Measurements from ENCODE around the gene TSHZ2.
A peak's percentile ranks its signal among the peaks of the same experiment; 100 is the strongest.
"Not testable (repeated sequence)": the region's sequence is repeated elsewhere in the genome, so short reads cannot be mapped to it uniquely, and the experiment has no call there.

The TSHZ2 gene

DNA sequence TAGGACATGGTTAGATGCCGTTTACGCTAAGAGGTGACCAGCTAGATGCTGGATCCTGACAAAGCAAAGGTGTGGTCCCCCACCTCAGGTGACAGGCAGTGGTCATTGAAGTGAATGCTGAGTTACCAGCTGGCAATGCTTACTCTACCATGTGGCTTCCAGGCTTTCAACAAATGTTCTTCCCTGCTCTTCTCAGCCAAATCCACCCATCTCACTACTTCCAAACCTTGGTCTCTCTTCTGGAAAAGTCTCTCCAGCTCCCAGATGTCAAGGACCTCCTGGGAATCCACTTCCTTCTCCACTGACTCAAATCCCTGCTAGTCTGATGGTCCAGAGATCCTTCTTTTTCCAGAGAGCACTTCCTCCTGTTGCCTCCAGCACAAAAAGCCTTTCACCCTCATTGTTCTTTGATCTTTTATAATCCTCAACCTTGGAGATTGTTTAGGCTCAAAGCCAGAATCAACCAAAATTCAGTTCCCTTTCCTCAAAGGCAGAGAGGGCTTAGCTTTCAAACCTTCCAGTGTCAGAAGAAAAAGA lies 393.4 kb downstream of the TSHZ2 start:
- DNase-seq: no peak

DNA sequence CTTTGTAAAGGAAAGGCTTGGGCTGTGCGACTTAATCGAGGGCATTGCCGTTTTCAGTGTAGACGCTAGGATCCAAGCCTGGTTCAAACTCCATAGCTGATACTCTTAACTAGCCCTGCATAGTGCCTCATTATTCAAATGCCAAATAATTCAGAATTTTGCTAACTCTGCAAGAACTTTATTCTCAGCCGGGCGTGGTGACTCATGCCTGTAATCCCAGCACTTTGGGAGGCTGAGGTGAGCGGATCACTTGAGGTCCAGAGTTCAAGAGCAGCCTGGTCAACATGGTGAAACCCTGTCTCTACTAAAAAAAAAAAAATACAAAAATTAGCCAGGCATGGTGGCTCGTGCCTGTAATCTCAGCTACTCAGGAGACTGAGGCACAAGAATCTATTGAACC lies 394.8 kb downstream of the TSHZ2 start:
- DNase-seq: not testable (repeated sequence)

DNA sequence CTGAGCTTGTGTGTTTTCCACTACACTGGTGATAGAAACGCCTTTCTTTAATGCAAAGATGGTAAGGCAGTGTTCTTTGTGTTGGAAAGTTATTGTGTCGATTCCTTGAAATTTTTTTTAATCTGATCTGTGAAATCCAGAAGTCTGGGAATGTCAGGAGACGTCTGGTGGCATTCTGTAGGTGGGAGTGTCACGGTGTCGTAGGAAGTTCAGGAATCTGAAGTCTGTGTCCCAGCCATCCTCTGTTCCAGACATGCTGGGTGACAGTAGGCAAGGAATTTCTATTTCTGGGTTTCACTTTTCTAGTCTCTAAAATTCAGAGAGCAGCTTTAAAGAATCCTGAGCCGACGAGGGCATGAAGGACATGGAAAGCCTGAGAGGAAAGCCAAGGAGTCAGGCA lies 397.7 kb downstream of the TSHZ2 start:
- DNase-seq: no peak

DNA sequence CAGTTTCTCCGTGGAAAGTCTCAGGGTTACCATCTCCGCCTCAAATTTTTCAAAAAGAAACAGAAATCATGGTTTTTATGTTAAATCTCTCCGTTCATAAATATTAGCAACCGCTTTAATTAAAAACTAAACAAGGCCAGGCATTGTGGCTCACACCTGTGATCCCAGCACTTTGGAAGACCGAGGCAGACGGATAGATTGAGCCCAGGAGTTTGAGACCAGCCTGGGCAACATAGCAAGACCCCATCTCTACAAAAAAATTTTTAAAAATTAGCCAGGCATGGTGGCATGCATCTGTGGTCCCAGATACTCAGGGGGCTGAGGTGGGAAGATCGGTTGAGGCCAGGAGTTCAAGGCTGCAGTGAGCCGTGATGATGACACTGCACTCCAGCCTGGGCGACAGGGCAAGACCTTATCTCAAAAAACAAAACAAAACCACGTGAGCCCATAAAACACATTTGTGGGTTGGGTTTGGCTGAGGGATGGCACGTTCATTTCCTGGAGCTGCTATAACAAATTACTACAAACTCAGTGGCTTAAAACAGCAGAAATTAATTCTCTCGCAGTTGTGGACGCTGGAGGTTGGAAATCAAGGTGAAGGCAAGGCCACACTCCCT lies 398.3 kb downstream of the TSHZ2 start:
- no peak for DNase-seq

DNA sequence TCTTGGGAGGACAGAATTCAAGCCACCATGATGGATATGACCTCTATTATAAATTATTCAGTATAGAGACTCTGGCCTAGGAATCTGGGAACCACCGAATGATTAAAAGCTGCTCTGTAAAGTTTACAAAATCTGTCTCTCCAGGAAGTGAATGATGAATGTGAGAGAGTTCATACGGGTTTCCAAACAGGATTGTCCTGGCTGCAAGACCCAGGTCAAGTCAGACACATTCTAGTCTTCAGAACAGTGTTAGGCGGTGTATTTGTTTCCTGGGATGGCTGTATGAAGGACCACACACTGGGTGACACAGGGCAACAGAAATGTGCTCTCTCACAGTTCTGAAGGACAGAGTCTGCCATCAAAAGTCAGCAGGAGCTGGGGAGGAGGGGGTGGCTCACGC lies 399.1 kb downstream of the TSHZ2 start:
- no peak for DNase-seq

DNA sequence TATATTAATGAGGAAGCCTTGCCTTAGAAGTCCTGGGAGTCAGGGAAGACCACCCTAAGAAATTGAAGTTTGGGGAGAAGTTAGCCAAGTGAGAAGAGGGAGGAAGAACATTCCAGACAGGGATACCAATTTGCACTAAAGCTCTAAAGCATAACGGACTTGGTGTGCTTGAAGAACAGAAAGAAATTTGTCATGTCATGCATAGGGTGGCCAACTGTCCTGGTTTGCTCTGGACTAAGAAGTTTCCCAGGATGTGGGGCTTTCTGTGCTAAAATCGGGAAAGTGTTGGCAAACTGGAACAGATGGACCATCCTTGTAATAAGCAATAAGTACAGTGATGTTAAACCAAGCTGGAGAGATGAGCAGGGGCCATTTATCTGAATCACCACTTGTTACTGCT lies 403.9 kb downstream of the TSHZ2 start:
- DNase-seq: no peak

DNA sequence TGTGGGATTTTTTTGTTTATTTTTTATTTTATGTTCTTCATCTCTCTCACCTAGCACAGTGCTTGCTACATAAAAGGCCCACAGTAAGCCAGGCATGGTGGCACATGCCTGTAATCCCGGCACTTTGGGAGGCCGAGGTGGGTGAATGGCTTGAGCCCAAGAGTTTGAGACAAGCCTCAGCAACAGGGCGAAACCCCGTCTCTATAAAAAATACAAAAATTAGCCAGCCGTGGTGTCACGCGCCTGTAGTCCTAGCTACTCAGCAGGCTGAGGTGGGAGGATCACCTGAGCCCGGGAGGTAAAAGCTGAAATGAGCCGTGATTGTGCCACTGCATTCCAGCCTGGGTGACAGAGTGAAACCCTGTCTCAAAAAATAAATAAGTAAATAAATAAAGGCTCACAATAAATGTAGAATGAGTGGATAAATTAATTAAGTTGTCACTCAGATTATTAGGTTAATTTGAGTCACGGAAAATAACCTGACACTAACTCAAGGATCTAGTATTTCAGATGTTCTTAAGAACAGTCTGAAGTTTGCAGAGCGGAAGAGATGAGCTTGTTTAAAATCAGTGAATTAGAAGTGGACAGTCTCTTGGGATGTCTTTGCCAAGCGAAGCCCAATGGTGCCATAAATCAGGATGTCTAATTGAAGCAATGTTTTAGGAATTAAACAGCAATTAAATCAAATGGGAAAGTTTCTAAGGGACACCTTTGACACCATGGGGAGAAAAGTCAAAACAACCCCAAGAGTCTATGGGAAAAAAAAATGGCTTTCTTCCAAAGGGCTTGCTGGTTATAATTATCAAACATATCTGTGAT lies 407.1 kb downstream of the TSHZ2 start:
- DNase-seq: no peak

DNA sequence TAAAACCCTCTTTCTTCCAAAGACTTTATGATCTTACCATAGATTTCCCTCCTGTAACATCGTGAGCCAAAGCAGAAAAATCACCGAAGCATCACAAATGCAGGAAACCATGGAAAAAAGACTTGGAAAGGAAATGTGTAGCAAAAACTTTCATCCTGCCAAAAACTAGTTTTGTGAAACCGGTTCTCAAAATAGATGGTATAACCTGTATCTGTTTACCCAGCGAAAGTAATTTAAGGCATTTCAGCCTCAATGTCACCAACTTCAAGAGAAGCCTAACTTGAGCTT lies 407.6 kb downstream of the TSHZ2 start:
- no peak for DNase-seq

DNA sequence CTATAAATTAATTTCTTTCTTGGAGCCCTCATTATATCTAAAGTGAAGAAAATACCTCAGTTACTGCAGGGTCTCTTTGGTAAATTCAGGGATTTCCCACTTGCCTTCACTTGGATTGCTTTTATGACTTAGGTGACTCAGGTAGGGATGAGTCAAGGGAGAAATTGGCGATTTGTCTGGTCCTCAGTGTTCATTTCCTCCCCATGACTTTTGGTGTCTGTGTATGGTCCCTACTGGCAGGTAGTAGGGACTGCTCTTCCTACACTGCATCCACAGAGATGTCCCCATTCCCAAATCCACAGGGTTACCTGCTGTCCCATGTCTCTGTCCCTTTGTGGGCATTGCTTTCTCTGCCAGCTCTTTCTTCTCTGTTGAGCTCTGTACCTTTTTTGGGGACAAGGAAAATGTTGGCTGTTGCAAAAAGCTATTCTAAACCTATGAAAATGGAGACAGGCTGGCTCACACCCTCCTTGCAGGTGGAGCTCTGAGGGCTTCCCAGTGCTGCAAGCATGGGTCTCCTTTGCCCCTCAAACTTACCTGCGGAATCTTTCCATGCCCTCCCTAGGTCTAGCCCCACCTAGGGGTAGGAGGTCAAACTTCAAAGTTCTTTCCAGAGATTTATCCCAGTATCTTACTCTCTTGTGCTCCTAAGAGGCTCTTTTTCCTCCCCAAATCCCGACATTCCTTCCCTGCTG lies 409.6 kb downstream of the TSHZ2 start:
- DNase-seq: no peak

DNA sequence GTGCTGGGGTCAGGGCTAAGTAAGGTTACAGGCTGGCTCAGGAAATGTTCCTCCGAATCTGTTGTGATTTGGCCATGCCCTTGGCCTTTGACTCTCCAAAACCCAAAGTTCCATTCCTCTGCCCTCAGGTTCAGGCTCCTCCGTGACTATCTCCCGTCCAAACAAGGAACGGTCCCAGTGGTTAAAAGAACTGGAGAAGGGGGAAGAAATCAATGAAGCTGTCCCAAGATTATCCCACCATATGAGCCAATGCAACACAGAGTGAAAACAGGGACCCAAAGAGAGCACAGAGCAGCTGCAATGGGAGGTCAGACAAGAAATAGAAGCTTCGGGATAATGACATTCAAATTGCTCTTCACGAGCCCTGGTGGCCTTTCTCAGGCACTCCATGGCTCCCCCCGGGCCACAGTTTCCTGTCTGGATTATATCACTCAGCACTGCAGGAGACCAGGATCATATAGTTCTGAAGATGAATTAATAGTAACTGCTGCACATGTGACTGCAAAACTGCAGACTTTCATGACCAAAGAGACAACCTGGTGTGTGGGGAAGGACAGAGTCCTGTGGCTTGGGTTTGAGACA lies 410.2 kb downstream of the TSHZ2 start:
- DNase-seq: no peak

DNA sequence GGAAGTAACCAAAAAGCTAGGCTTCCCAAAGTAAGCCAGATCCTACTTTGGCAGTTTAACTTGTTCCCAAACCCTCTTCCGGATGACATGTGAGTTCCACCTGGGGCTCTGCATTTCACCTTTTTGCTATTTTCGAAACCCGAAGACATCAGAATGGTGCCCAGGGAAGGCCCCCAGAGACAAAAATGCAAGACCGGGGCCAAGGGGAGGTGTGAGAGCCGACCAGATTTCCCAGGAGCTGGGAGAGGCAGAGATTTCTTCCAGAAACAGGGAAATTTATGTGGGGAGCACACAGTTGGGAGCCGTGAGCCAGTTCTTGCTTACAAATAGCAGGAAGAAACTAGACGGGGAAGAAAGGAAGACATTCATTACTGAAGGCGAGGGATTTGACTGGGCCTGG lies 411.8 kb downstream of the TSHZ2 start:
- no peak for DNase-seq

DNA sequence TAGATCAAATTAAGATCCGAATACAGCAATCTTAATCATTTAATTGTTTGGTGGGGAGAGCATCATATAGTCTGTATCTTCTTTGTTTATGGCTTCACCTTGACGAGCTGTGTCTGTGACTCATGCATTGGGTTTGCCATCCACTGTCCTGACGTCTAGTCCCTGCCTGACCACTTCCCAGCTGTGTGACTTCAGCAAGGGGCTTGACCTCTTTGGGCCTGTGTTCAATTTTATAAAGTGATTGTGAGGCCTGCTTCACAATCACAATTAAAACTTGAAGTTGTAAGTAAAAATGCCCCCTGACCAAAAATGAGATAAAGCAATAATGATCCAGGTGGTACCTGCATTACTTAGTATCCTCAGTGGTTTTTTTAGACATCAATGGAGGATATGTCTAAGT lies 412.2 kb downstream of the TSHZ2 start:
- no peak for DNase-seq

DNA sequence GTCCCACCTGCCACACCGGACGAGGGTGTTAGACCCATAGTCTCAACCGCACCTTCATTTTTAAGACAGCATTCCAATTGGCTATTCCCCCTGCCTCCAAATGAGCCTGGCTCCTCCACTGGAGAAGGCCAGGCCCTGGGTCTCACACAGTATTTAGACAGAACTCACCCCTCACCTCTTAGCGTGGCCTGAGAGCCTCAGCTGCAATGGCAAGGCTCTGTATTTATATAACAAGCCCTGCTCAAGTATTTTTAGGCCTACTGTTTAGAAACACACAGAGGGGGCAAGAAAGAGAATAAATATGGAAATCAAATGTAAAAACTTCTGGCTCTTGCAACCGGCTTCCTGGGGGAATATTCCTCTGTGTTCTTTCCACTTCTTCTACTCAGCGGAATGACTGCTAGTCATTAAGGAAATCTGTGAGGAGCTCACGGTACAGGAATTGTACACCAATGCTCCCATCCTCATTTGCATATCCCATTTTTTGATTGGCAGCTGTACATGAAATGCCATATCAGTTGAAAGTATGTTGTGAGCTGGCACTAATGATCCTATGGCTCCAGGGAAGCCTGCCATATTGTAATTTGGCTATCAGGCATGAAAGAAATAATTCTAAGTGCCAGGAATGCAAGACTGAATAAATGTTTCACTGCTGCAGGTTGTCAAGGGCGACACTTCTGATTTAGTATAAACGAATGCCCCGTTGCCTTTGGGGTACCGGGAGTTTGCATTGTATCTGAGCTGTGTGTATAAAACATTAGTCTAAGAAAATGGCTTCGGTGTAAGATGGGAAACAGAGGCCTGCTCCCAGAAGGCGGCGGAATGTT lies 414.0 kb downstream of the TSHZ2 start:
- DNase-seq: no peak

DNA sequence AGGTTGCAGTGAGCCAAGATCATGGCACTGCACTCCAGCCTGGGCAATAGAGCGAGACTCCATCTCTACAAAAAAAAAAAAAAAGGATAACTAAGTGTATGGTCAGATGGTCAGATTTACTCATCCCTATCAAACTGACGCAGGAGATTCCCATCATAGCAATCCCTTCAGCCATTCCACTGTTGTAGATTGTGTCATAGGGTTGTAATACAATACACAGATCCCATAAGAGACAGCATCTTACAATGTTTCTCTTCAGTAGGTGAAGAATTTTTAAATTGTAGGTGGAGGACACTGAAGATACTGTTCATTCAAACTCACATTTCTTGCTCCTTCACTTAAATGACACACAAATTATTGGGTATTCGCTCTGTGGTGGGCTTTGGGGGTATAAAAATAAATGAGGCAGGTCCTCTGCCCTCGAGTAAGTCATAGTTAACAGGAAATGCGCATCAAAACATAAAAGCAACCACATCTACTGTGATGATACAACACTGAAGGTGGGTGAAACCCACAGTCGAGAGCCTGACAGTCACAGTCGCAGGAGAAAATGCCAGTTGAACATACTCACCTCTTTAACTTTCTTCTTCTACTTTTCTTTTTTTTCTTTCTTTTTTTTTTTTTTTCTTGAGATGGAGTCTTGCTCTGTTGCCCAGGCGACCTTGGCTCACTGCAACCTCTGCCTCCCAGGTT lies 416.0 kb downstream of the TSHZ2 start:
- peak; percentile 35 for DNase-seq

DNA sequence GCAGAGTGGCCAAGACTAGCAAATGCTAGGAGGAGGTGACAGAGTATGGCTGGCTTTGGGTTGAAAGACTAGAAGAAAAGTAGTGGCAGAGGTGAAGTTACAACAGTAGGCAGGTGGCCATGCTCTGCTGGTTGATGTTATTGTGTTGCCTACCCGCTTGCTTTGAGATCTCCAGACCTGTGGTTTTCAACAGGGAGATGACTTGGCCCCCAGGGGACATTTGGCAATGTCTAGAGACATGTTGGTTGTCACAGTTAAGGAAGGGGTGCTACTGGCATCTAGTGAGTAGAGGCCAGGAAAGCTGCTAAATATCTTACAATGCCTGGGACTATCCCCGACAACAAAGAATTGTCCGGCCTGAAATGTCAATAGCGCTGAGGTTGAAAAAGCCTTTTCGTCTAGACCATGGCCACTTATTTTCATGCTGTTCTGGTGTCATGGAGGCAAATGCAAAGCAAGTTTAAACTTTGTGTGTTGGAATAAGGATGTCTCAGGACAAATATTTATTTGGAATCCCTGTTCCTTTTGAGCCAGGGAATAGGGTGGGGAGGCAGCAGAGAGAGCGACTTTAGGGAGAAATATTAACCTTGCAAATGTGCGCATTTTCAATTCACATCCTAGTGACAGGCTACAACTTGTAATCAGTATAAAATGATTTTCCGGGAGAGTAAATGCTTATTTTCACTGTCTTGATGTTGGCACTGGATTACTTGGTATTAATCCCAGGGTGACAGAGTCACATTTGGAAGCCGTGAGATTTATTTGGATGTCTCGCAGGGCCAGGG lies 417.6 kb downstream of the TSHZ2 start:
- no peak for DNase-seq

DNA sequence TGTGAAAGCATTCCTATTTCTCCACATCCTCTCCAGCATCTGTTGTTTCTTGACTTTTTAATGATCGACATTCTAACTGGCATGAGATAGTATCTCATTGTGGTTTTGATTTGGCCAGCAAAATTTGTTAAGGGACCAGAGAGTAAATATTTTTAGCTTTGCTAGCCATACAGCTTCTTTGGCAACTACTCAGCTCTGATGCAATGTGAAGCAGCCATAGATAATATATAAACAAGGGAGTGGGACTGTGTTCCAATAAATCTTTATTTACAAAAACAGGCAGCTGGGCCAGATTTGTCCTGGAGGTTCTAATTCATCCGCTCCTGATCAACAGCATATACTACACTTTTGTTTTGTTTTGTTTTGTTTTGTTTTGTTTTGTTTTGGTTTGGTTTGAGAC lies 418.6 kb downstream of the TSHZ2 start:
- DNase-seq: no peak

DNA sequence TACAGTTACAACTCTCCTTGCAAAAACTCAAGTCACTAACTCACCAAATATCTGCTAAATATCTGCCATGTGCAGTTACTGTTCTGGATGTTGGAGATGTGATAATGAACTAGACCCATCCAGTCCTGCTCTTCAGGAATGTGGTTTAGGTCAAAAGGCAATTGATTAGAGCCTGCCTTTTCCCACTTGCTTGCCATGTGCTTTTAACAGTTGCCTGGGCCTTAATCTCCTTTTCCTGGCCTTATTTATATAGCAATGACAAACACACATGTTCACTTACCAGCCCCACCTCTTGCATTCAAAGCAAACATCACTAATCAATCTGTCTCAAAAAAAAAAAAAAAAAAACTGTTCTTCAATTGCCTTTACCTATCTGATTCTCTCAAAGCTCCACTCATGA lies 422.3 kb downstream of the TSHZ2 start:
- no peak for DNase-seq

DNA sequence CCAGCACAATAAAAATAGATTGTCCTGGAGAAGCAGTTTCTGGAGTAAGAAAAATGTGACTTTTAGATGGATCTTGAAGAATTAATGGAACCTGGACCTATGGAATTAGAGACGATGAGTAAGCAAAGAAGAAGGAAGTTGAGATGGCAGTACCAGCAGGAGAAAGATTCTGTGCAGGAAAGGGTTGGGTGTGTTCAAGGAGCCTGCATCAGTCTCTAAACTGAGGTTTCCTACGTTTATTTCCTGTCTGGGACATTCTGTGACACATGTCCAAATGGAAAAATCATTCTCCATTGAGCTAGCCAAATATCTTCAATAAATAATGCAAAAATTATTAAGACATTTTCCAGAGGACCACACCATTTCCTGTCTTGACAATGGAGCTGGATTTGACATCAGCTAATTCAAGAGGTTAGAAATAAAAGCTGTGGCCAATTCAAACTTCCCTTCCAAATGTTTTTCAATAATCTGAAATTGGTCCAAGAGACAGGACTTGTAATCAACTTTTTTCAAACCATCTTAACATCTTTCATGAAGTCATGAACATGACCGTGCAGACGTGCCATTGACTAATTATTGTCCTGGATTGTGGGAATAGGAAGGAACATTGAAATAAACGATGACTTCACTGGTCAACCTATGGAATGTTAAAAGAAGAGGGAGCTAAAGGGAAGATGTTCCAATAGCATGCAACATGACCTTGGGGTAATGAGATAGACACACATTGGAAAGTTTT lies 423.2 kb downstream of the TSHZ2 start:
- no peak for DNase-seq

DNA sequence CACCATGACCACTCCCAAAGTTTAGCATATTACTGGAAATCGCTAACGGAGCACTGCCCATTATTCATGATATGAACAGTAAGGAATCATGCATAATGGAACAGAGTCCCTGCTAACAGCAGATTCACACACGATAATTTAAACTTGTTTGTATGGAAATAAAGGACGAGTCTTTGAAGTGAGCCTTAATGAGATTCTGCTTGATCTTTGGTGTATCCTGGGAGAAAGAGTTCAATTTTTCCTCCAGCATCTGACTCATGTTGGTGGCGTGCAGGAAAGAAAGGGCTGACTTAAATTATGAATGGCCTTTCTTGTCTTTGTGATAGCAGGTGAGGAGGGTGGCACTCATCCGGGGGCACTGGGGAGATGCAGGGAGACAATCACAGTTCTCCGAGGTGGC lies 426.9 kb downstream of the TSHZ2 start:
- DNase-seq: no peak

DNA sequence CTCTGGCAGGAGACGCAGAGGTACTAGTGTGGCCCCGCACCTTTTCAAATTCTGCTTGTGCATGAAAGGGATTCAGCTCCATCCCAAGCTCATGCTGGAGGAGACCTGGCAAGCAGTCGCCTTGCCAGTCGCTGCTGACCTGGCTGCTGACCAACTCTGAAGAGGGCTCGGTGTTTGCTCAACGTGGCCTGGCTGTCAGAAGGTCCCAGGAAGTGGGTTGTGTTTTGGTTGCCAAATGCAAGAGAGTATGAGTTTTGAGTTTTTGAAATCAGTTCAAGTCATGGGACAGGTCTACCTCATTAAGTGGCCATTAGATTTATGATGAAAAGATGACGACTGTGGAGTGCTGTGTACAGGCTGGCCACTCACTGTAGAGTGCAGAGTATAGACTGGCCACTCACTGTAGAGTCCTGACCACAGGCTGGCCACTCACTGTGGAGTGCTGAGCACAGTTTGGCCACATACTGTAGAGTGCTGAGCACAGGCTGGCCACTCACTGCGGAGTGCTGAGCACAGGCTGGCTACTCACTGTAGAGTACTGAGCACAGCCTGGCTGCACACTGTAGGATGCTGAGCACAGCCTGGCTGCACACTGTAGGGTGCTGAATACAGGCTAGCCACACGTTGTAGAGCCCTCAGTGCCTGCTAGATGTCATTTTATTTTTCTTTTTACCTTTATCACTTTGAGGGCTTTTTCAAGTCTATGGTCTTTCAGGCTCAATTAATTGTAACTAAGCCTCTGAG lies 427.6 kb downstream of the TSHZ2 start:
- DNase-seq: no peak

Measured in activated CD4-positive, alpha-beta T cell treated with anti-CD3 and anti-CD28 coated beads, Interleukin-2, Interleukin-6, amounts not matched to agents 100 ng/mL and 50 ng/mL, durations not matched to agents 16 hours and 8 hours (primary cell).